MCF 10A (cell line): ENCODE data around the gene FCN2. TPM values are rescaled to one million over a fixed set of nuclear protein-coding genes. Genes with fewer than 3 reads are reported as not detected.

Experiments
- BruUV-seq: library from RNA; stranded (reverse); fragments of 400-500 nt; replicated peaks from 2 replicates; lab custom pipeline; 2021; lab: Mats Ljungman, UMichigan
- CTCF ChIA-PET: fragments of 300-600 bp; sonication (Branson Sonifier 250); formaldehyde crosslinking; extraction: SDS; loops from one replicate; lab custom pipeline; 2021; ENCODE audit warnings: antibody characterized with exemption, inconsistent platforms; lab: Yijun Ruan, JAX
- POLR2A ChIA-PET: fragments of 300-600, 350-650 bp; sonication (Branson Sonifier 250); formaldehyde crosslinking; extraction: SDS; loops from one replicate; lab custom pipeline; 2020; ENCODE audit warnings: antibody characterized with exemption, inconsistent platforms; lab: Yijun Ruan, JAX
- DNase-seq: peaks from one replicate; pipeline ENCODE4 v3.0.0-alpha.2; 2018; ENCODE audit not compliant: unreplicated experiment
- H3K27ac Mint-ChIP-seq: one replicate; pipeline ENCODE4 v1.8.0; 2022; ENCODE audit warnings: mild to moderate bottlenecking, low read depth, mixed read lengths; ENCODE audit not compliant: unreplicated experiment
- H3K27me3 Mint-ChIP-seq: one replicate; pipeline ENCODE4 v1.8.0; 2022; ENCODE audit warnings: mixed read lengths; ENCODE audit not compliant: insufficient read depth, unreplicated experiment
- H3K36me3 Mint-ChIP-seq: one replicate; pipeline ENCODE4 v1.8.0; 2022; ENCODE audit warnings: mild to moderate bottlenecking, moderate library complexity, mixed read lengths; ENCODE audit not compliant: insufficient read depth, unreplicated experiment
- H3K4me1 Mint-ChIP-seq: one replicate; pipeline ENCODE4 v1.8.0; 2022; ENCODE audit warnings: mixed read lengths; ENCODE audit not compliant: insufficient read depth, unreplicated experiment
- H3K4me3 Mint-ChIP-seq: one replicate; pipeline ENCODE4 v1.8.0; 2022; ENCODE audit warnings: mild to moderate bottlenecking, moderate library complexity, mixed read lengths; ENCODE audit not compliant: unreplicated experiment
- H3K9me3 Mint-ChIP-seq: one replicate; pipeline ENCODE4 v1.8.0; 2022; ENCODE audit warnings: mixed read lengths; ENCODE audit not compliant: unreplicated experiment
- intact Hi-C: fragments of 100-400 bp; cut with micrococcal nuclease; formaldehyde crosslinking; loops from 2 replicates; pipeline ENCODE4 v1.14.1; 2022
- total RNA-seq: library from RNA; stranded (reverse); gene quantifications from 2 replicates; pipeline ENCODE4 v1.2.3, GENCODE V29; 2022
- TF ChIP-seq, protein P1 (sequence below): fragments of 200-600 bp; IDR thresholded peaks from one replicate; pipeline ENCODE4 v1.8.0; 2022; ENCODE audit warnings: antibody characterized with exemption, mild to moderate bottlenecking; ENCODE audit not compliant: unreplicated experiment

Gene FCN2
- total RNA-seq, 1 experiment from 2014 or later, result not detected

GRCh38 chr9:134912126-134912840 lies 31.7 kb downstream of the FCN2 start:
- no peak overlapping the region for H3K27ac Mint-ChIP-seq
- no peaks in the 10 kb centered on the region for H3K36me3 Mint-ChIP-seq
- ChIA-PET POLR2A (no interaction called here), CTCF (no interaction called here)
- DNase-seq, result no peak
- H3K27me3 Mint-ChIP-seq, result peaks cover 84% of the 10 kb centered on the region
- H3K4me1 Mint-ChIP-seq, result no peaks in the 10 kb centered on the region
- intact Hi-C loops, result no loop called here
- BruUV-seq, result no TSS peak
- TF ChIP-seq, protein P1, sequence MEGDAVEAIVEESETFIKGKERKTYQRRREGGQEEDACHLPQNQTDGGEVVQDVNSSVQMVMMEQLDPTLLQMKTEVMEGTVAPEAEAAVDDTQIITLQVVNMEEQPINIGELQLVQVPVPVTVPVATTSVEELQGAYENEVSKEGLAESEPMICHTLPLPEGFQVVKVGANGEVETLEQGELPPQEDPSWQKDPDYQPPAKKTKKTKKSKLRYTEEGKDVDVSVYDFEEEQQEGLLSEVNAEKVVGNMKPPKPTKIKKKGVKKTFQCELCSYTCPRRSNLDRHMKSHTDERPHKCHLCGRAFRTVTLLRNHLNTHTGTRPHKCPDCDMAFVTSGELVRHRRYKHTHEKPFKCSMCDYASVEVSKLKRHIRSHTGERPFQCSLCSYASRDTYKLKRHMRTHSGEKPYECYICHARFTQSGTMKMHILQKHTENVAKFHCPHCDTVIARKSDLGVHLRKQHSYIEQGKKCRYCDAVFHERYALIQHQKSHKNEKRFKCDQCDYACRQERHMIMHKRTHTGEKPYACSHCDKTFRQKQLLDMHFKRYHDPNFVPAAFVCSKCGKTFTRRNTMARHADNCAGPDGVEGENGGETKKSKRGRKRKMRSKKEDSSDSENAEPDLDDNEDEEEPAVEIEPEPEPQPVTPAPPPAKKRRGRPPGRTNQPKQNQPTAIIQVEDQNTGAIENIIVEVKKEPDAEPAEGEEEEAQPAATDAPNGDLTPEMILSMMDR, result no peak
- no peak overlapping the region for H3K4me3 Mint-ChIP-seq
- no peaks in the 10 kb centered on the region for H3K9me3 Mint-ChIP-seq

GRCh38 chr9:134913041-134913712 lies 32.6 kb downstream of the FCN2 start:
- intact Hi-C loops, result no loop called here
- ChIA-PET CTCF (no interaction called here), POLR2A (no interaction called here)
- H3K4me3 Mint-ChIP-seq, result no peak overlapping the region
- BruUV-seq, result no TSS peak
- DNase-seq, result no peak
- H3K27me3 Mint-ChIP-seq, result peaks cover 84% of the 10 kb centered on the region
- no peaks in the 10 kb centered on the region for H3K4me1 Mint-ChIP-seq
- H3K27ac Mint-ChIP-seq, result no peak overlapping the region
- H3K36me3 Mint-ChIP-seq, result no peaks in the 10 kb centered on the region
- TF ChIP-seq, protein P1, result no peak
- H3K9me3 Mint-ChIP-seq, result no peaks in the 10 kb centered on the region

DNA sequence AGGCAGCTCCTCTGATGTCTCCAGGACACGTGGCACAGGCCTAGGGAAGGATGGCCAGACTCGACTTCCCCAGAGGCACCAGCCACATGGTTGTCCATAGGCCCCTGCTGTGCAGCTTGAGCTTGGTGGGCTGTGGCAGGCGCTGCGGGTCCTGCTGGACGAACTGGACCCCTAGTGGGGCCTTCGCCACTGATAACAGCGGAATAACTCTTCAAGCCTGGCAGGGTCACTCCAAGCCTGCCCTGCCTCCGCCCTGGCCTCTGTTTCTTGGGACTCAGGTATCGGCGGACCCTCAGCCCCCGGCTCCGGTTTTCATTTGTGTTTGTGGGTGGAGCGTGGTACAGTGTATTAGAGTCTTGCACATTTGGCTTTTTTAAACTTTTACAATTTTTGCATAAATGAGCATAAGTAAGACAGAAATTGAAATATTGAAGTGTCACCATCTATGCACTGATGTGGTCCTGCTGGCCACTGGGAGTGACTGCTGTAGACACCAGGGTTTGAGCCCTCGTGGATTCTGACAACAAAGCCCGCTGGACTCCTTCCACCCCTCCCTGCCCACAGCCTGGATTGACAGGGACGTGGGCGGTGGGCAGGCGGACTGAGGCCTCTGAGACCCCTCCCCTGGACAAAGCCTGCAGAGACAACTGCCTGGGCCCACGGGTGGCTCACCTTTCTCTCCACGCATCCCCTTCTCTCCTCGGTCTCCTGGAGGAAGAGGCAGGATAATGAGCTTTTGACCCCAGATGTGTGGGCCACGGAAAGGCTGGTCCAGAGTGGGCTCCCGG lies 33.3 kb downstream of the FCN2 start:
- no peaks in the 10 kb centered on the region for H3K36me3 Mint-ChIP-seq
- ChIA-PET POLR2A (no interaction called here), CTCF (no interaction called here)
- no peaks in the 10 kb centered on the region for H3K9me3 Mint-ChIP-seq
- TF ChIP-seq, protein P1, result no peak
- no TSS peak for BruUV-seq
- no peak overlapping the region for H3K4me3 Mint-ChIP-seq
- peaks cover 84% of the 10 kb centered on the region for H3K27me3 Mint-ChIP-seq
- DNase-seq, result no peak
- no peak overlapping the region for H3K27ac Mint-ChIP-seq
- no peaks in the 10 kb centered on the region for H3K4me1 Mint-ChIP-seq
- intact Hi-C loops, result no loop called here

- no peaks in the 10 kb centered on the region for H3K9me3 Mint-ChIP-seq
- no peaks in the 10 kb centered on the region for H3K4me1 Mint-ChIP-seq
- BruUV-seq, result no TSS peak
- TF ChIP-seq, protein P1, result no peak
- H3K27me3 Mint-ChIP-seq, result peaks cover 80% of the 10 kb centered on the region
- H3K4me3 Mint-ChIP-seq, result no peak overlapping the region
- CTCF ChIA-PET, result no interaction called here
- POLR2A ChIA-PET, result no interaction called here
- H3K27ac Mint-ChIP-seq, result no peak overlapping the region
- intact Hi-C loops, result no loop called here
- no peaks in the 10 kb centered on the region for H3K36me3 Mint-ChIP-seq
- DNase-seq, result no peak
Measured at GRCh38 chr9:134914501-134914834, 33.9 kb downstream of the FCN2 start.
